Measurements from ENCODE around the gene ZBTB24.

DNA sequence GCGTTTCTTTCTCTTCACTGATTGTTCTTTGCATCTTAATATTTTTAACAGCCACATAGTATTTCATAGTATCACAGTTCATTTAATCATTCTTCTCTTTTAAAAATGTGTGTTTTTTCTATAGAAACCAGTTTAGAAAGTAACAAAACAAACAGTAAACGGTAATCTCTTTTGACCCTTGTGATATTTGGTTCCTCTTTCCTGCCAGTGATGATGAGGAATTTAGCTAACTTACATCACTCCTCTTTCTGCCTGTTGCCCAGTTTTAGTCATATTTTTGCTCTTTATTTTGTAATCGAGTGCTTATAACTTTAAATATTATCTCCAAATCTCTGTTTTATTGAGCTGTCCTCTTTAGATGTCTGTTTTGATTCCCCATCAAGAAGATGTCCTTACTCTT is 38.1 kb upstream of the ZBTB24 start:
- no peak for TF ChIP-seq POLR2A (IDR thresholded peaks at IDR 0.05)
- TF ChIP-seq POLR2AphosphoS5 (IDR thresholded peaks at IDR 0.05): no peak
- TF ChIP-seq, protein P1, sequence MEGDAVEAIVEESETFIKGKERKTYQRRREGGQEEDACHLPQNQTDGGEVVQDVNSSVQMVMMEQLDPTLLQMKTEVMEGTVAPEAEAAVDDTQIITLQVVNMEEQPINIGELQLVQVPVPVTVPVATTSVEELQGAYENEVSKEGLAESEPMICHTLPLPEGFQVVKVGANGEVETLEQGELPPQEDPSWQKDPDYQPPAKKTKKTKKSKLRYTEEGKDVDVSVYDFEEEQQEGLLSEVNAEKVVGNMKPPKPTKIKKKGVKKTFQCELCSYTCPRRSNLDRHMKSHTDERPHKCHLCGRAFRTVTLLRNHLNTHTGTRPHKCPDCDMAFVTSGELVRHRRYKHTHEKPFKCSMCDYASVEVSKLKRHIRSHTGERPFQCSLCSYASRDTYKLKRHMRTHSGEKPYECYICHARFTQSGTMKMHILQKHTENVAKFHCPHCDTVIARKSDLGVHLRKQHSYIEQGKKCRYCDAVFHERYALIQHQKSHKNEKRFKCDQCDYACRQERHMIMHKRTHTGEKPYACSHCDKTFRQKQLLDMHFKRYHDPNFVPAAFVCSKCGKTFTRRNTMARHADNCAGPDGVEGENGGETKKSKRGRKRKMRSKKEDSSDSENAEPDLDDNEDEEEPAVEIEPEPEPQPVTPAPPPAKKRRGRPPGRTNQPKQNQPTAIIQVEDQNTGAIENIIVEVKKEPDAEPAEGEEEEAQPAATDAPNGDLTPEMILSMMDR (IDR thresholded peaks at IDR 0.05 in 8 of 11, conservative IDR thresholded peaks at IDR 0.05 in 3 of 11): no peak

Data from spleen (tissue), 7 donors.